HCT116 (cell line): ENCODE measurements around the gene MIS18A. TPM values are rescaled to one million over a fixed set of nuclear protein-coding genes. Genes with fewer than 3 reads are reported as not detected.

Source experiments
- ATAC-seq: fragments of 200-7000 bp; cut with Tn5 transposase; 2 replicates; pipeline ENCODE4 v1.9.1; 2020; ENCODE audit warnings: mild to moderate bottlenecking, moderate library complexity
- BruUV-seq: library from RNA; stranded (reverse); fragments of 400-500 nt; replicated peaks from 2 replicates; lab custom pipeline; 2021; lab: Mats Ljungman, UMichigan
- CTCF ChIA-PET: fragments of 300-600 bp; sonication (Branson Sonifier 250); formaldehyde crosslinking; loops from one replicate; lab custom pipeline; 2021; ENCODE audit warnings: antibody characterized with exemption; lab: Charles Lee
- POLR2A ChIA-PET: fragments of 300-600, 350-600 bp; sonication (Branson Sonifier 250); formaldehyde crosslinking; loops from one replicate; lab custom pipeline; 2021; ENCODE audit warnings: antibody characterized with exemption; lab: Charles Lee
- RAD21 ChIA-PET, 2 experiments: fragments of 300-600 bp; sonication (Branson Sonifier 250); formaldehyde crosslinking; loops; one replicate each; lab custom pipeline; 2023; ENCODE audit warnings: low total read pairs in 2 of 2; ENCODE audit not compliant: uncharacterized antibody in 2 of 2, unreplicated experiment in 2 of 2, low non-redundant PET in 1 of 2; lab: Charles Lee
- DNase-seq: peaks from one replicate; pipeline ENCODE4 v3.0.0-alpha.2; 2010; ENCODE audit warnings: low read depth, low spot score
- H2AFZ ChIP-seq: fragments of 200-600 bp; shearing (Covaris generic), sonication (generic); 2 replicates; pipeline ENCODE4 v1.6.1; 2017; ENCODE audit warnings: low read depth, mixed run types, mixed read lengths, antibody characterized with exemption, low read length; ENCODE audit not compliant: poor library complexity, severe bottlenecking
- H3K27ac ChIP-seq: 2 replicates; pipeline ENCODE4 v1.5.1; 2012; ENCODE audit warnings: low read depth, low read length
- H3K27me3 ChIP-seq: fragments of 200-600 bp; sonication (generic); 2 replicates; pipeline ENCODE4 v1.6.1; 2016; ENCODE audit warnings: mixed run types, low read length, mixed read lengths; ENCODE audit not compliant: insufficient read depth
- H3K36me3 ChIP-seq, 2 experiments: fragments of 200-500 bp in 1 of 2; fragments of 200-600 bp in 1 of 2; sonication (Bioruptor generic) in 1 of 2; sonication (generic) in 1 of 2; 2 replicates each; pipeline versions ENCODE4 v1.5.1 to v1.6.1; 2014 to 2016; ENCODE audit warnings: low read length in 2 of 2, inconsistent platforms in 1 of 2, mixed read lengths in 1 of 2, mixed run types in 1 of 2; ENCODE audit not compliant: insufficient read depth in 2 of 2, control insufficient read depth in 1 of 2
- H3K4me1 ChIP-seq, 2 experiments: fragments of 200-600 bp in 1 of 2; sonication (generic) in 1 of 2; 2 replicates each; pipeline versions ENCODE4 v1.5.1 to v1.6.1; 2012 to 2017; ENCODE audit warnings: low read length in 2 of 2, inconsistent platforms in 1 of 2, mild to moderate bottlenecking in 1 of 2, mixed read lengths in 1 of 2, mixed run types in 1 of 2, moderate library complexity in 1 of 2; ENCODE audit not compliant: insufficient read depth in 2 of 2, control insufficient read depth in 1 of 2
- H3K4me2 ChIP-seq: fragments of 200-600 bp; sonication (generic); 2 replicates; pipeline ENCODE4 v1.6.1; 2017; ENCODE audit warnings: mixed run types, low read length, mixed read lengths
- H3K4me3 ChIP-seq, 2 experiments: fragments of 200-600 bp in 1 of 2; sonication (generic) in 1 of 2; replicated peaks in 1 of 2; 2 replicates each; pipeline ENCODE4 v1.5.1; 2011 to 2016; ENCODE audit warnings: low read length in 2 of 2, control low read depth in 1 of 2, low read depth in 1 of 2, mild to moderate bottlenecking in 1 of 2, mixed read lengths in 1 of 2, mixed run types in 1 of 2
- H3K79me2 ChIP-seq: fragments of 200-600 bp; sonication (generic); 2 replicates; pipeline ENCODE4 v1.6.1; 2017; ENCODE audit warnings: mild to moderate bottlenecking, mixed run types, low read length, moderate library complexity, mixed read lengths; ENCODE audit not compliant: insufficient read depth
- H3K9ac ChIP-seq: fragments of 200-600 bp; sonication (generic); 2 replicates; pipeline ENCODE4 v1.6.1; 2016; ENCODE audit warnings: low read length, mixed read lengths
- H3K9me2 ChIP-seq: fragments of 200-600 bp; sonication (generic), shearing (Covaris generic); 2 replicates; pipeline ENCODE4 v1.6.1; 2017; ENCODE audit warnings: mixed run types, mild to moderate bottlenecking, moderate library complexity; ENCODE audit not compliant: insufficient read depth
- H3K9me3 ChIP-seq, 2 experiments: fragments of 200-500 bp in 1 of 2; fragments of 200-600 bp in 1 of 2; sonication (Bioruptor generic) in 1 of 2; sonication (generic) in 1 of 2; 2 replicates each; pipeline ENCODE4 v1.6.1; 2014 to 2017; ENCODE audit warnings: low read length in 2 of 2, mixed read lengths in 2 of 2, inconsistent platforms in 1 of 2, low read depth in 1 of 2, mild to moderate bottlenecking in 1 of 2, mixed run types in 1 of 2, moderate library complexity in 1 of 2; ENCODE audit not compliant: control insufficient read depth in 1 of 2, insufficient read depth in 1 of 2
- H4K20me1 ChIP-seq: fragments of 200-600 bp; sonication (generic), shearing (Covaris generic); 2 replicates; pipeline ENCODE4 v1.6.1; 2017; ENCODE audit warnings: mixed run types, mild to moderate bottlenecking, moderate library complexity; ENCODE audit not compliant: insufficient read depth
- ATF3 ChIP-seq: IDR thresholded peaks from 2 replicates; pipeline ENCODE4 v1.6.1; 2012
- CBX3 ChIP-seq: IDR thresholded peaks from 2 replicates; pipeline ENCODE4 v1.6.1; 2012; ENCODE audit warnings: low read depth
- ELF1 ChIP-seq: IDR thresholded peaks from 2 replicates; pipeline ENCODE4 v1.6.1; 2012; ENCODE audit warnings: low read depth, borderline replicate concordance
- FOSL1 ChIP-seq: IDR thresholded peaks from 2 replicates; pipeline ENCODE4 v1.6.1; 2012; ENCODE audit warnings: low read depth
- JUND ChIP-seq: IDR thresholded peaks from 2 replicates; pipeline ENCODE4 v1.6.1; 2012
- MAX ChIP-seq: IDR thresholded peaks from 2 replicates; pipeline ENCODE4 v1.6.1; 2012
- POLR2A ChIP-seq: IDR thresholded peaks from 2 replicates; pipeline ENCODE4 v1.7.0; 2011; ENCODE audit warnings: borderline replicate concordance; ENCODE audit not compliant: insufficient read depth, insufficient read length; ENCODE audit errors: extremely low read depth
- RAD21 ChIP-seq: IDR thresholded peaks from 2 replicates; pipeline ENCODE4 v1.6.1; 2012; ENCODE audit warnings: low read depth, mild to moderate bottlenecking
- REST ChIP-seq: IDR thresholded peaks from 2 replicates; pipeline ENCODE4 v1.6.1; 2012; ENCODE audit warnings: low read depth
- SIN3A ChIP-seq: IDR thresholded peaks from 2 replicates; pipeline ENCODE4 v1.6.1; 2012; ENCODE audit warnings: low read depth
- SRF ChIP-seq: IDR thresholded peaks from 2 replicates; pipeline ENCODE4 v1.6.1; 2012; ENCODE audit warnings: low read depth
- TCF7L2 ChIP-seq: IDR thresholded peaks from 2 replicates; pipeline ENCODE4 v1.7.0; 2011; ENCODE audit warnings: borderline replicate concordance, inconsistent platforms; ENCODE audit not compliant: insufficient read depth, insufficient read length; ENCODE audit errors: extremely low read depth
- YY1 ChIP-seq: IDR thresholded peaks from 2 replicates; pipeline ENCODE4 v1.6.1; 2011; ENCODE audit warnings: low read length, low read depth, moderate library complexity, mild to moderate bottlenecking; ENCODE audit not compliant: insufficient replicate concordance; ENCODE audit errors: extremely low read depth
- ZBTB33 ChIP-seq: IDR thresholded peaks from 2 replicates; pipeline ENCODE4 v1.6.1; 2011; ENCODE audit warnings: mild to moderate bottlenecking, low read length, moderate library complexity; ENCODE audit not compliant: insufficient replicate concordance; ENCODE audit errors: extremely low read depth
- ZFX ChIP-seq: fragments of 450-650 bp; IDR thresholded peaks from 2 replicates; pipeline ENCODE4 v1.6.1; 2017
- ZNF274 ChIP-seq: fragments of 200-500 bp; sonication (Bioruptor generic); IDR thresholded peaks from 2 replicates; pipeline ENCODE4 v1.6.1; 2014; ENCODE audit warnings: mild to moderate bottlenecking, low read depth, low read length, inconsistent platforms
- intact Hi-C: fragments of 100-400 bp; cut with micrococcal nuclease; formaldehyde crosslinking; loops from 2 replicates; pipeline ENCODE4 v1.10.0; 2022
- total RNA-seq: library from RNA; stranded (reverse); gene quantifications from one replicate; pipeline ENCODE4 v1.2.1, GENCODE V29; 2021; ENCODE audit not compliant: unreplicated experiment

The MIS18A gene
- total RNA-seq, 1 experiment from 2014 or later, result 30.0 TPM

- no peak overlapping the region for H3K4me2 ChIP-seq
- no peaks in the 10 kb centered on the region for H3K4me1 ChIP-seq
- H3K27ac ChIP-seq, result no peak overlapping the region
- CTCF ChIA-PET, result no interaction called here
- peaks cover 27% of the 10 kb centered on the region; the same call in 1 of the 2 replicates for H3K79me2 ChIP-seq
- ATAC-seq (no peak; the same call in 1 of the 2 replicates), DNase-seq (no peak)
- POLR2A ChIA-PET, result no interaction called here
- intact Hi-C loops, result no loop called here
- no peaks in the 10 kb centered on the region for H3K27me3 ChIP-seq
- peaks cover 56 to 80% of the 10 kb centered on the region in 2 experiments for H3K36me3 ChIP-seq
- RAD21 ChIA-PET, result no interaction called here
- no peaks in the 10 kb centered on the region for H4K20me1 ChIP-seq
- H2AFZ ChIP-seq, result no peak overlapping the region
- H3K9me3 ChIP-seq, result no peaks in the 10 kb centered on the region
- no peaks in the 10 kb centered on the region for H3K9me2 ChIP-seq
- no peak overlapping the region for H3K9ac ChIP-seq
- BruUV-seq, result no TSS peak
- TF ChIP-seq POLR2A, result no peak
- TF ChIP-seq ZNF274, result no peak
- no peak for TF ChIP-seq YY1
- TF ChIP-seq ZFX, result no peak
- no peak for TF ChIP-seq CBX3
- no peak for TF ChIP-seq REST
- no peak for TF ChIP-seq SRF
- no peak for TF ChIP-seq FOSL1
- no peak for TF ChIP-seq MAX
- no peak for TF ChIP-seq ATF3
- TF ChIP-seq RAD21, result no peak
- TF ChIP-seq SIN3A, result no peak
- no peak for TF ChIP-seq TCF7L2
- no peak for TF ChIP-seq ZBTB33
- TF ChIP-seq JUND, result no peak
- TF ChIP-seq ELF1, result no peak
- no peak overlapping the region for H3K4me3 ChIP-seq
Measured at GRCh38 chr21:32315511-32316281, 36.8 kb upstream of the MIS18A start.
